ENCODE results near the gene MELK.

GRCh38 chr9:36542355-36542754 lies 30.3 kb upstream of the MELK start:
- TF ChIP-seq EZH2 (IDR thresholded peaks at IDR 0.05) (no peak), POLR2AphosphoS5 (IDR thresholded peaks at IDR 0.05; ENCODE audit: borderline replicate concordance, low read depth, low read length) (no peak), FOXP2 (optimal IDR thresholded peaks at IDR 0.05; ENCODE audit: control extremely low read depth, extremely low read length, insufficient read depth) (no peak)
